Measurements from ENCODE around the gene YIPF4. TPM values are rescaled to one million over a fixed set of nuclear protein-coding genes. Genes with fewer than 3 reads are reported as not detected.

YIPF4 gene
- total and polyA plus RNA-seq, 2 of the 8 experiments (the other 6 are each of a cell fraction or from before 2014, with no cell fraction given) = 2.9 to 21.4 TPM

GRCh38 chr2:32357318-32358110, 79.8 kb downstream of the YIPF4 start:
- Histone ChIP-seq H2AFZ (ENCODE audit: low read length) (no peak overlapping the region), H3K18ac (ENCODE audit: extremely low read depth, low read length) (peak overlapping the region; percentile 92), H2BK15ac (ENCODE audit: low read length) (no peak overlapping the region), H4K5ac (ENCODE audit: insufficient read length, low read depth, low read length) (peak overlapping the region; percentile 93), H3K79me2 (ENCODE audit: control insufficient read depth in 1 of 2, insufficient read depth in 2 of 2, low read length in 2 of 2) (peaks cover 21 to 46% of the 10 kb centered on the region in 2 experiments), H3K4me3 (ENCODE audit: extremely low read depth in 1 of 4, insufficient read depth in 2 of 4, low read depth in 3 of 4, low read length in 4 of 4) (peak overlapping the region; percentile 75 to 97 (median 96)), H2BK120ac (replicated peaks; ENCODE audit: low read depth, low read length) (peak overlapping the region; percentile 78), H2BK12ac (ENCODE audit: low read depth, low read length) (no peak overlapping the region), H3K27ac (ENCODE audit: low read depth, low read length) (peak overlapping the region; percentile 83), H3K9ac (replicated peaks in 1 of 4; ENCODE audit: extremely low read depth in 1 of 4, low read depth in 3 of 4, low read length in 3 of 4) (peak overlapping the region; percentile 74 to 92 (median 88); a peak in 6 of 7 replicates), H4K8ac (ENCODE audit: extremely low read depth, insufficient read depth, low read length) (peak overlapping the region; percentile 86), H3K79me1 (ENCODE audit: low read depth, low read length) (no peaks in the 10 kb centered on the region), H4K91ac (replicated peaks; ENCODE audit: insufficient read length, low read length) (peak overlapping the region; percentile 93), H3K4me1 (replicated peaks in 1 of 4; ENCODE audit: control insufficient read depth in 3 of 4, insufficient read depth in 4 of 4, low read length in 3 of 4) (peaks cover 0 to 7% (median 3%) of the 10 kb centered on the region in 4 experiments; a peak in 4 of 7 replicates), H3K27me3 (replicated peaks in 1 of 4; ENCODE audit: control insufficient read depth in 3 of 4, extremely low read depth in 1 of 4, insufficient read depth in 3 of 4, low read length in 3 of 4) (no peaks in the 10 kb centered on the region), H2AK5ac (ENCODE audit: low read depth, low read length) (no peak overlapping the region), H3K14ac (ENCODE audit: insufficient read length) (no peak overlapping the region), H2BK5ac (ENCODE audit: low read depth, low read length) (peak overlapping the region; percentile 93), H3K23me2 (ENCODE audit: low read depth, low read length) (peaks cover 6% of the 10 kb centered on the region; the same call in 1 of the 2 replicates), H2BK20ac (ENCODE audit: low read length) (no peak overlapping the region), H3K9me3 (ENCODE audit: insufficient read depth in 2 of 2, low read depth in 1 of 2, low read length in 1 of 2) (no peaks in the 10 kb centered on the region), H4K20me1 (replicated peaks in 1 of 2; ENCODE audit: control insufficient read depth in 1 of 2, insufficient read depth in 2 of 2, low read length in 2 of 2) (peaks cover 3 to 7% of the 10 kb centered on the region in 2 experiments), H3K4me2 (ENCODE audit: insufficient read depth in 1 of 2, low read depth in 2 of 2, low read length in 2 of 2) (peak overlapping the region; percentile 85 to 90), H3K56ac (replicated peaks; ENCODE audit: insufficient read length, low read depth, low read length) (peak overlapping the region; percentile 97), H3K36me3 (ENCODE audit: control insufficient read depth in 2 of 4, insufficient read depth in 4 of 4, low read length in 3 of 4) (peaks cover 0 to 12% (median under 1%) of the 10 kb centered on the region in 4 experiments; a peak in 2 of 8 replicates), H3K23ac (ENCODE audit: insufficient read length) (no peak overlapping the region), H3K4ac (replicated peaks; ENCODE audit: insufficient read length, low read depth, low read length) (peak overlapping the region; percentile 78)
- FAIRE-seq = no peak
- peak in 1 of 2 experiments; percentile 71 for DNase-seq (ENCODE audit: low read depth in 1 of 2, low spot score in 2 of 2)
- WGBS, 2 experiments (ENCODE audit: extremely low coverage in 1 of 2, insufficient coverage in 1 of 2, insufficient read length in 1 of 2, insufficient replicate concordance in 2 of 2, low coverage in 1 of 2, low lambda C conversion rate in 2 of 2, missing lambda C conversion rate in 1 of 2) = 2% methylated on average over 39 of the region's 65 CpGs; no CpG with 5 or more reads in 1 of the 2 experiments
- CTCF ChIA-PET (ENCODE audit: partially characterized antibody) = interaction anchor here (0.5 kb wide), 1 partner anchor 43 kb away, joined by 4 read pairs; no protein-coding TSS in a partner anchor
- POLR2A ChIA-PET (ENCODE audit: partially characterized antibody) = interaction anchor here (0.6 to 2.0 kb wide), 3 partner anchors 16 to 79 kb away, joined by 3 to 8 read pairs (median 3); partner anchors contain the start of gene YIPF4
- no peak for TF ChIP-seq MAX (IDR thresholded peaks at IDR 0.05)
- no peak for TF ChIP-seq YY1 (IDR thresholded peaks at IDR 0.05; ENCODE audit: low read depth, low read length)
- TF ChIP-seq RAD21 (IDR thresholded peaks at IDR 0.05 in 1 of 2, conservative IDR thresholded peaks at IDR 0.05 in 1 of 2; ENCODE audit: low read depth in 2 of 2, low read length in 2 of 2) = no peak
- TF ChIP-seq PHF8 (conservative IDR thresholded peaks at IDR 0.05; ENCODE audit: low read depth, low read length) = peak; percentile 56
- TF ChIP-seq FOSL1 (IDR thresholded peaks at IDR 0.05; ENCODE audit: insufficient read depth, low read depth, low read length) = no peak
- TF ChIP-seq SP1 (IDR thresholded peaks at IDR 0.05; ENCODE audit: low read depth, low read length) = no peak

Measured in H1 (cell line).